Panc1 (cell line): ENCODE data around the gene SPR. TPM values are rescaled to one million over a fixed set of nuclear protein-coding genes. Genes with fewer than 3 reads are reported as not detected.

Experiments used
- ATAC-seq: fragments of 200-7000 bp; cut with Tn5 transposase; 2 replicates; pipeline ENCODE4 v1.9.1; 2020; ENCODE audit warnings: mild to moderate bottlenecking, moderate library complexity
- BruUV-seq: library from RNA; stranded (reverse); fragments of 400-500 nt; replicated peaks from 2 replicates; lab custom pipeline; 2021; lab: Mats Ljungman, UMichigan
- CTCF ChIA-PET: fragments of 300-600 bp; sonication (Branson Sonifier 250); formaldehyde crosslinking; loops from one replicate; lab custom pipeline; 2022; ENCODE audit warnings: antibody characterized with exemption; lab: Charles Lee
- POLR2A ChIA-PET: fragments of 300-600 bp; sonication (Branson Sonifier 250); formaldehyde crosslinking; loops from one replicate; lab custom pipeline; 2022; ENCODE audit warnings: antibody characterized with exemption; lab: Charles Lee
- DNase-seq: peaks from one replicate; pipeline ENCODE4 v3.0.0-alpha.2; 2010; ENCODE audit warnings: low read depth, low spot score
- H3K27ac ChIP-seq: 2 replicates; pipeline ENCODE4 v1.5.1; 2011; ENCODE audit warnings: mild to moderate bottlenecking, low read length, inconsistent platforms
- H3K27me3 ChIP-seq: fragments of 200-500 bp; sonication (Bioruptor generic); 2 replicates; pipeline ENCODE4 v1.6.0; 2014; ENCODE audit warnings: low read length, inconsistent platforms; ENCODE audit not compliant: control insufficient read depth, insufficient read depth
- H3K36me3 ChIP-seq: fragments of 200-500 bp; sonication (Bioruptor generic); 2 replicates; pipeline ENCODE4 v1.5.1; 2014; ENCODE audit warnings: inconsistent platforms, mild to moderate bottlenecking, low read length, moderate library complexity; ENCODE audit not compliant: control insufficient read depth, insufficient read depth
- H3K4me1 ChIP-seq: 2 replicates; pipeline ENCODE4 v1.5.1; 2011; ENCODE audit warnings: inconsistent platforms, mild to moderate bottlenecking, low read length, moderate library complexity; ENCODE audit not compliant: control insufficient read depth, insufficient read depth
- H3K4me3 ChIP-seq, 2 experiments: 2 replicates each; pipeline ENCODE4 v1.5.1; 2011 to 2012; ENCODE audit warnings: low read depth in 2 of 2, low read length in 2 of 2, mild to moderate bottlenecking in 2 of 2, inconsistent platforms in 1 of 2, moderate library complexity in 1 of 2
- H3K9me3 ChIP-seq: fragments of 200-500 bp; sonication (Bioruptor generic); 2 replicates; pipeline ENCODE4 v1.5.1; 2014; ENCODE audit warnings: low read depth, mild to moderate bottlenecking, inconsistent platforms, low read length, moderate library complexity; ENCODE audit not compliant: control insufficient read depth, insufficient read depth
- CTCF ChIP-seq: fragments of 450-650 bp; IDR thresholded peaks from 2 replicates; pipeline ENCODE4 v1.5.1; 2017; ENCODE audit warnings: mild to moderate bottlenecking
- POLR2AphosphoS5 ChIP-seq: IDR thresholded peaks from 2 replicates; pipeline ENCODE4 v1.6.1; 2012; ENCODE audit warnings: mild to moderate bottlenecking, low read depth, low read length, moderate library complexity
- REST ChIP-seq, 2 experiments: IDR thresholded peaks; 2 replicates each; pipeline ENCODE4 v1.6.1; 2011 to 2012; ENCODE audit warnings: low read depth in 2 of 2, control low read depth in 1 of 2, low read length in 1 of 2, mild to moderate bottlenecking in 1 of 2, moderate library complexity in 1 of 2; ENCODE audit not compliant: insufficient read depth in 1 of 2
- SIN3A ChIP-seq: IDR thresholded peaks from 2 replicates; pipeline ENCODE4 v1.6.1; 2012; ENCODE audit warnings: low read depth, mild to moderate bottlenecking, low read length, moderate library complexity, borderline replicate concordance; ENCODE audit not compliant: insufficient read depth
- TCF7L2 ChIP-seq: IDR thresholded peaks from 2 replicates; pipeline ENCODE4 v1.6.1; 2011; ENCODE audit warnings: mild to moderate bottlenecking, low read depth, low read length, inconsistent platforms
- in situ Hi-C: cut with HindIII; loops from 2 replicates; pipeline ENCODE4 v1.10.0; 2016; ENCODE audit warnings: low sequenced_read_pairs, low pct_unique_long_range_greater_than_20kb
- intact Hi-C: fragments of 100-400 bp; cut with micrococcal nuclease; formaldehyde crosslinking; loops from one replicate; pipeline ENCODE4 v1.10.0; 2022; ENCODE audit not compliant: unreplicated experiment
- total RNA-seq: library from RNA; stranded (reverse); gene quantifications from one replicate; pipeline ENCODE4 v1.2.1, GENCODE V29; 2021; ENCODE audit not compliant: unreplicated experiment

SPR gene
- total RNA-seq, 1 experiment from 2014 or later, result 75.4 TPM

- peak overlapping the region; percentile 35 to 61 for H3K4me3 ChIP-seq
- no peaks in the 10 kb centered on the region for H3K36me3 ChIP-seq
- H3K9me3 ChIP-seq, result no peaks in the 10 kb centered on the region
- 0 out of 2 replicates have a peak, but pooled peaks cover 4% of the 10 kb centered on the region for H3K4me1 ChIP-seq
- CTCF ChIA-PET, result interaction anchor here (0.6 to 1.3 kb wide), 5 partner anchors 13 to 117 kb away, joined by 3 to 9 read pairs (median 5); no protein-coding TSS in a partner anchor
- ATAC-seq (peak; percentile 23), DNase-seq (no peak)
- H3K27ac ChIP-seq, result no peak overlapping the region
- H3K27me3 ChIP-seq, result peaks cover 6% of the 10 kb centered on the region; the same call in 1 of the 2 replicates
- no TSS peak for BruUV-seq
- no peak for TF ChIP-seq REST (IDR thresholded peaks at IDR 0.05; ENCODE audit: insufficient read depth in 1 of 2, low read depth in 2 of 2, low read length in 1 of 2)
- TF ChIP-seq TCF7L2, result no peak
- TF ChIP-seq CTCF, result no peak
- no peak for TF ChIP-seq POLR2AphosphoS5
- no peak for TF ChIP-seq SIN3A
- POLR2A ChIA-PET, result no interaction called here
- in situ Hi-C loops, result no loop called here
- intact Hi-C loops, result loop anchor here (10.0 kb wide), 1 partner anchor 258 kb away; no protein-coding TSS in a partner anchor
Observed at GRCh38 chr2:72863046-72863445, 24.2 kb upstream of the SPR start.

- no peak for ATAC-seq
Observed at GRCh38 chr2:72864500-72864899, 22.7 kb upstream of the SPR start.

More at GRCh38 chr2:72864500-72864899, 22.7 kb upstream of the SPR start:
- no TSS peak for BruUV-seq
- H3K36me3 ChIP-seq, result no peaks in the 10 kb centered on the region
- intact Hi-C loops, result loop anchor here (10.0 kb wide), 1 partner anchor 260 kb away; no protein-coding TSS in a partner anchor
- TF ChIP-seq SIN3A (no peak), POLR2AphosphoS5 (no peak), REST (IDR thresholded peaks at IDR 0.05; ENCODE audit: insufficient read depth in 1 of 2, low read depth in 2 of 2, low read length in 1 of 2) (no peak), TCF7L2 (no peak), CTCF (no peak)
- H3K9me3 ChIP-seq, result no peaks in the 10 kb centered on the region
- peaks cover 3% of the 10 kb centered on the region; the same call in 1 of the 2 replicates for H3K27me3 ChIP-seq
- POLR2A ChIA-PET, result no interaction called here
- in situ Hi-C loops, result no loop called here
- H3K27ac ChIP-seq, result no peak overlapping the region
- no peak overlapping the region for H3K4me3 ChIP-seq
- 0 out of 2 replicates have a peak, but pooled peaks cover 4% of the 10 kb centered on the region for H3K4me1 ChIP-seq
- no peak for DNase-seq
- CTCF ChIA-PET, result no interaction called here
